HepG2 (cell line): Measurements from ENCODE around the gene EDN3. TPM values are rescaled to one million over a fixed set of nuclear protein-coding genes. Genes with fewer than 3 reads are reported as not detected.

ENCODE experiments used
- CREBL2 ChIP-seq: sonication (generic); formaldehyde crosslinking; IDR thresholded peaks from 2 replicates; pipeline ENCODE4 v1.8.1; 2023; ENCODE audit warnings: missing genetic modification reagents, mild to moderate bottlenecking, borderline replicate concordance
- IKZF4 ChIP-seq: sonication (generic); formaldehyde crosslinking; IDR thresholded peaks from 2 replicates; pipeline ENCODE4 v1.5.1; 2020; ENCODE audit warnings: borderline replicate concordance, mild to moderate bottlenecking, low read depth, missing genetic modification reagents; ENCODE audit errors: not compliant biosample characterization
- KDM4B ChIP-seq: sonication (generic); formaldehyde crosslinking; IDR thresholded peaks from 2 replicates; pipeline ENCODE4 v1.4.0; 2020; ENCODE audit warnings: missing genetic modification reagents
- MAFF ChIP-seq: IDR thresholded peaks from 2 replicates; pipeline ENCODE4 v1.6.1; 2011; ENCODE audit warnings: low read depth, low read length, improper control_type of control experiment
- MBD4 ChIP-seq: IDR thresholded peaks from 2 replicates; pipeline ENCODE4 v1.6.1; 2012; ENCODE audit warnings: low read length, inconsistent platforms, borderline replicate concordance
- MED13 ChIP-seq: sonication (generic); formaldehyde crosslinking; IDR thresholded peaks from 2 replicates; pipeline ENCODE4 v1.5.0; 2020; ENCODE audit warnings: missing genetic modification reagents
- PLRG1 ChIP-seq: fragments of 450-650 bp; conservative IDR thresholded peaks from 2 replicates; pipeline ENCODE4 v1.6.1; 2016
- PPARG ChIP-seq: conservative IDR thresholded peaks from 2 replicates; pipeline ENCODE4 v1.6.1; 2016; ENCODE audit warnings: missing biosample characterization, missing genetic modification reagents
- PREB ChIP-seq: sonication (generic); formaldehyde crosslinking; IDR thresholded peaks from 2 replicates; pipeline ENCODE4 v1.4.0; 2020; ENCODE audit warnings: missing genetic modification reagents
- TCF7 ChIP-seq: sonication (generic); IDR thresholded peaks from 2 replicates; pipeline ENCODE4 v1.6.1; 2016; ENCODE audit warnings: antibody characterized with exemption, low read depth
- ZBED4 ChIP-seq: sonication (generic); formaldehyde crosslinking; IDR thresholded peaks from 2 replicates; pipeline ENCODE4 v1.4.0; 2020; ENCODE audit warnings: missing genetic modification reagents, borderline replicate concordance
- ZBTB40 ChIP-seq, 2 experiments: fragments of 450-650 bp in 1 of 2; sonication (generic) in 1 of 2; formaldehyde crosslinking in 1 of 2; IDR thresholded peaks; 2 replicates each; pipeline versions ENCODE4 v1.6.1 to v1.8.0; 2016 to 2022; ENCODE audit warnings: antibody characterized with exemption in 1 of 2, mild to moderate bottlenecking in 1 of 2, missing genetic modification reagents in 1 of 2
- ZNF282 ChIP-seq: fragments of 450-650 bp; IDR thresholded peaks from 2 replicates; pipeline ENCODE4 v1.6.1; 2018; ENCODE audit not compliant: partially characterized antibody
- ZNF616 ChIP-seq: sonication (generic); formaldehyde crosslinking; IDR thresholded peaks from 2 replicates; pipeline ENCODE4 v1.5.0; 2020; ENCODE audit warnings: low read depth, mild to moderate bottlenecking, missing genetic modification reagents
- polyA plus RNA-seq, 8 experiments: library from polyadenylated mRNA; depleted of rRNA in 3 of 8; stranded (reverse) in 7 of 8; unstranded in 1 of 8; fragments of >200 nt; fragmentation: Illumina TruSeq in 4 of 8; extraction: Trizol in 4 of 8; gene quantifications; 2 replicates each; pipeline versions ENCODE4 v1.2.1 to v1.2.3, GENCODE V29; 2011 to 2016; ENCODE audit warnings: low read depth in 4 of 8, missing spikeins in 1 of 8, mixed read lengths in 1 of 8; ENCODE audit not compliant: insufficient read depth in 1 of 8
- total RNA-seq, 5 experiments: library from RNA; depleted of rRNA; stranded (reverse); fragments of >200 nt; fragmentation: Illumina TruSeq; extraction: Trizol; gene quantifications; 2 replicates each; pipeline ENCODE4 v1.2.3, GENCODE V29; 2016; ENCODE audit warnings: low read depth in 1 of 5

Gene EDN3
- total and polyA plus RNA-seq, 2 of the 13 experiments (the other 11 are each of a cell fraction or from before 2014, with no cell fraction given): not detected

- peak; percentile 21; the same call in 1 of the 2 replicates for TF ChIP-seq ZBTB40 (IDR thresholded peaks at IDR 0.05)
- TF ChIP-seq ZBTB40 (CRISPR knock-in tag; IDR thresholded peaks at IDR 0.05): no peak
- TF ChIP-seq TCF7: no peak
- TF ChIP-seq PLRG1: peak; percentile 97
- no peak for TF ChIP-seq ZBED4
- TF ChIP-seq PPARG (CRISPR knock-in tag): no peak
- no peak for TF ChIP-seq KDM4B
- TF ChIP-seq MBD4: no peak
- TF ChIP-seq ZNF282: peak; percentile 98
- no peak for TF ChIP-seq MAFF
- no peak for TF ChIP-seq PREB (CRISPR knock-in tag)
- no peak for TF ChIP-seq MED13
- no peak for TF ChIP-seq IKZF4 (CRISPR knock-in tag)
- TF ChIP-seq ZNF616 (CRISPR knock-in tag): no peak
- no peak for TF ChIP-seq CREBL2
These were observed 48.9 kb downstream of the EDN3 start (continued) for GRCh38 chr20:59349277-59349676.
